A549 (cell line): ENCODE results near the gene NTNG1. TPM values are rescaled to one million over a fixed set of nuclear protein-coding genes. Genes with fewer than 3 reads are reported as not detected.

Experiments
- ATAC-seq, 2 experiments: fragments of 200-7000 bp in 1 of 2; fragments of >200 bp in 1 of 2; cut with Nextera tagmentation in 1 of 2; cut with Tn5 transposase in 1 of 2; 3 replicates each; pipeline versions ENCODE4 v1.8.0 to v1.9.1; 2018 to 2020; ENCODE audit warnings: mild to moderate bottlenecking in 1 of 2, moderate library complexity in 1 of 2
- CTCF ChIA-PET: fragments of 300-600 bp; sonication (Branson Sonifier 250); formaldehyde crosslinking; extraction: SDS; loops from one replicate; lab custom pipeline; 2021; ENCODE audit warnings: antibody characterized with exemption, inconsistent platforms; lab: Yijun Ruan, JAX
- POLR2A ChIA-PET: fragments of 350-600 bp; formaldehyde crosslinking; extraction: SDS; loops from one replicate; lab custom pipeline; 2021; ENCODE audit warnings: antibody characterized with exemption, inconsistent platforms; lab: Yijun Ruan, JAX
- DNase-seq, 2 experiments: peaks; one replicate each; pipeline versions ENCODE4 v3.0.0 to v3.0.0-alpha.2; 2011 to 2016; ENCODE audit warnings: low read depth in 1 of 2, low spot score in 1 of 2
- FAIRE-seq: peaks from 2 replicates; lab custom pipeline; 2011; peaks lifted over from hg19 to GRCh38; lab: Jason Lieb, UNC
- H3K27ac ChIP-seq, 2 experiments: fragments of >200 bp; sonication (Bioruptor Twin); formaldehyde crosslinking; 3 replicates each; pipeline ENCODE4 v1.5.1; 2016 to 2017
- H3K4me1 ChIP-seq: fragments of >200 bp; sonication (Bioruptor Twin); formaldehyde crosslinking; 3 replicates; pipeline ENCODE4 v1.6.1; 2016
- H3K4me2 ChIP-seq: fragments of >200 bp; sonication (Bioruptor Twin); formaldehyde crosslinking; 3 replicates; pipeline ENCODE4 v1.6.1; 2016
- H3K4me3 ChIP-seq: fragments of >200 bp; sonication (Bioruptor Twin); formaldehyde crosslinking; 3 replicates; pipeline ENCODE4 v1.5.1; 2016
- H3K9me3 ChIP-seq: fragments of >200 bp; sonication (Bioruptor Twin); formaldehyde crosslinking; 3 replicates; pipeline ENCODE4 v1.6.1; 2016
- CEBPB ChIP-seq, 2 experiments: fragments of >200 bp in 1 of 2; sonication (Bioruptor Twin) in 1 of 2; formaldehyde crosslinking in 1 of 2; IDR thresholded peaks; 2 replicates each; pipeline ENCODE4 v1.6.1; 2012 to 2016
- CHD2 ChIP-seq: fragments of 150-350 bp; IDR thresholded peaks from 2 replicates; pipeline ENCODE4 v1.6.1; 2014; ENCODE audit warnings: low read length; ENCODE audit not compliant: partially characterized antibody
- CHD4 ChIP-seq: fragments of 200-600 bp; sonication (generic); IDR thresholded peaks from 2 replicates; pipeline ENCODE4 v1.6.1; 2016; ENCODE audit warnings: antibody characterized with exemption, mild to moderate bottlenecking, borderline replicate concordance
- E2F6 ChIP-seq: IDR thresholded peaks from 2 replicates; pipeline ENCODE4 v1.6.1; 2012; ENCODE audit warnings: low read depth, borderline replicate concordance
- EHF ChIP-seq: fragments of 250-450 bp; sonication (Bioruptor Pico); IDR thresholded peaks from 2 replicates; pipeline ENCODE4 v1.5.0; 2020; ENCODE audit warnings: mild to moderate bottlenecking
- HEYL ChIP-seq: fragments of 250-450 bp; sonication (Bioruptor Pico); IDR thresholded peaks from 2 replicates; pipeline ENCODE4 v1.8.0; 2021; ENCODE audit warnings: mild to moderate bottlenecking, moderate library complexity
- HMGXB4 ChIP-seq: fragments of 250-450 bp; sonication (Bioruptor Pico); IDR thresholded peaks from 2 replicates; pipeline ENCODE4 v1.5.0; 2021; ENCODE audit warnings: mild to moderate bottlenecking, moderate library complexity, borderline replicate concordance
- HOXA7 ChIP-seq: fragments of 250-450 bp; sonication (Bioruptor Pico); IDR thresholded peaks from 2 replicates; pipeline ENCODE4 v1.5.0; 2020; ENCODE audit warnings: mild to moderate bottlenecking, moderate library complexity
- JUN ChIP-seq, 2 experiments: fragments of >200 bp; sonication (Bioruptor Twin); formaldehyde crosslinking; IDR thresholded peaks; 2 replicates in 1 of 2; 3 replicates in 1 of 2; pipeline ENCODE4 v1.6.1; 2016 to 2017
- JUNB ChIP-seq: fragments of >200 bp; sonication (Bioruptor Twin); formaldehyde crosslinking; IDR thresholded peaks from 2 replicates; pipeline ENCODE4 v1.6.1; 2016
- MYC ChIP-seq: IDR thresholded peaks from 2 replicates; pipeline ENCODE4 v1.6.1; 2012; ENCODE audit warnings: mild to moderate bottlenecking, inconsistent platforms, low read length, improper control_type of control experiment, borderline replicate concordance
- NFE2L2 ChIP-seq: fragments of 150-350 bp; conservative IDR thresholded peaks from 2 replicates; pipeline ENCODE4 v1.6.1; 2014; ENCODE audit warnings: low read length
- NR3C1 ChIP-seq: fragments of >200 bp; sonication (Bioruptor Twin); formaldehyde crosslinking; IDR thresholded peaks from 3 replicates; pipeline ENCODE4 v1.6.1; 2017
- POLR2A ChIP-seq: IDR thresholded peaks from 2 replicates; pipeline ENCODE4 v1.6.1; 2012; ENCODE audit warnings: mild to moderate bottlenecking, low read length
- RCOR1 ChIP-seq: fragments of 150-350 bp; IDR thresholded peaks from 2 replicates; pipeline ENCODE4 v1.6.1; 2014; ENCODE audit warnings: antibody characterized with exemption, low read length, low read depth
- RNF2 ChIP-seq: fragments of 200-600 bp; sonication (generic); IDR thresholded peaks from 2 replicates; pipeline ENCODE4 v1.6.1; 2016; ENCODE audit warnings: low read depth, mild to moderate bottlenecking, antibody characterized with exemption, moderate library complexity, borderline replicate concordance
- SMC3 ChIP-seq: fragments of >200 bp; sonication (Bioruptor Twin); formaldehyde crosslinking; IDR thresholded peaks from 3 replicates; pipeline ENCODE4 v1.6.1; 2018; ENCODE audit warnings: inconsistent platforms
- TFCP2L1 ChIP-seq: fragments of 250-450 bp; sonication (Bioruptor Pico); IDR thresholded peaks from 2 replicates; pipeline ENCODE4 v1.5.0; 2021; ENCODE audit warnings: mild to moderate bottlenecking
- USF2 ChIP-seq: fragments of 450-650 bp; IDR thresholded peaks from 2 replicates; pipeline ENCODE4 v1.6.1; 2014; ENCODE audit warnings: antibody characterized with exemption
- ZC3H11A ChIP-seq: fragments of 450-650 bp; IDR thresholded peaks from 2 replicates; pipeline ENCODE4 v1.6.1; 2014; ENCODE audit warnings: antibody characterized with exemption, mild to moderate bottlenecking
- ZNF302 ChIP-seq: fragments of 250-450 bp; sonication (Bioruptor Pico); IDR thresholded peaks from 2 replicates; pipeline ENCODE4 v1.9.0; 2021; ENCODE audit warnings: inconsistent platforms, mild to moderate bottlenecking, moderate library complexity
- WGBS: methylation state at CpG from one replicate; pipeline ENCODE4 v1.1.6; 2017; ENCODE audit errors: missing lambda C conversion rate; 5-methylcytosine and 5-hydroxymethylcytosine counted together
- polyA plus RNA-seq, 4 experiments: library from polyadenylated mRNA; depleted of rRNA in 3 of 4; stranded (reverse); fragments of >200 nt; fragmentation: RNase III in 1 of 4; extraction: RNeasy Plus Mini Kit Qiagen cat#74134 plus additional on column Dnase treatment in 1 of 4; gene quantifications; 2 replicates in 3 of 4; 3 replicates in 1 of 4; pipeline ENCODE4 v1.2.3, GENCODE V29; 2011 to 2017
- TF ChIP-seq, protein P1 (sequence below): fragments of 200-600 bp; sonication (generic); IDR thresholded peaks from 2 replicates; pipeline ENCODE4 v1.6.1; 2016; ENCODE audit warnings: antibody characterized with exemption, mild to moderate bottlenecking, moderate library complexity
- TF ChIP-seq, protein P2 (sequence below): fragments of >200 bp; sonication (Bioruptor Twin); formaldehyde crosslinking; IDR thresholded peaks from 3 replicates; pipeline ENCODE4 v1.5.1; 2016
- TF ChIP-seq, protein P3 (sequence below): fragments of 150-350 bp; IDR thresholded peaks from 2 replicates; pipeline ENCODE4 v1.6.1; 2014; ENCODE audit warnings: low read depth, mild to moderate bottlenecking, low read length
- TF ChIP-seq, protein P4 (sequence below): IDR thresholded peaks from 2 replicates; pipeline ENCODE4 v1.6.1; 2012

NTNG1 gene
- polyA plus RNA-seq, 2 of the 4 experiments (the other 2 are of a cell fraction), result not detected

DNA sequence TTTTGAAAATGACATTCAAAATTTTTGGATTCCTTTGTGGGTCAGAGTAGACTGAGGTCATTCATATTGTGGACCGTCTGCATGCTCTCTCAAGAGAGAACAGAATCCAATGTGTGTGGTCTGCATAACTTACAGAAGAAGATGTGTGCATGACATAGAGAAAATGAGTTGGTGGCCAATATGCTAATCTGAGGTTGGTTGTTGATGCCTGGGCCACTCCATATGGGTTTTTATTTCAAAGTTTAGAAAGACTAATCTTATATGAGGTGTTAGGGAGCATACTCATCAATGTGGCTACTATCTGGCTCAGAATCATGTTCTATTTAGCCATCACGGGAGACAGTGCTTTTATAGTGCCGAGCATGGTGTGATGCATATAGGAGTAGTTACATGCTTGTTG lies 18.2 kb downstream of the NTNG1 start:
- ChIA-PET CTCF (no interaction called here), POLR2A (no interaction called here)
- H3K27ac ChIP-seq, result no peak overlapping the region
- ATAC-seq (no peak), FAIRE-seq (no peak), DNase-seq (no peak)
- no peaks in the 10 kb centered on the region for H3K4me1 ChIP-seq
- no peaks in the 10 kb centered on the region for H3K9me3 ChIP-seq
- no peak overlapping the region for H3K4me2 ChIP-seq
- no peak for TF ChIP-seq POLR2A
- no peak for TF ChIP-seq TFCP2L1
- TF ChIP-seq, protein P1, sequence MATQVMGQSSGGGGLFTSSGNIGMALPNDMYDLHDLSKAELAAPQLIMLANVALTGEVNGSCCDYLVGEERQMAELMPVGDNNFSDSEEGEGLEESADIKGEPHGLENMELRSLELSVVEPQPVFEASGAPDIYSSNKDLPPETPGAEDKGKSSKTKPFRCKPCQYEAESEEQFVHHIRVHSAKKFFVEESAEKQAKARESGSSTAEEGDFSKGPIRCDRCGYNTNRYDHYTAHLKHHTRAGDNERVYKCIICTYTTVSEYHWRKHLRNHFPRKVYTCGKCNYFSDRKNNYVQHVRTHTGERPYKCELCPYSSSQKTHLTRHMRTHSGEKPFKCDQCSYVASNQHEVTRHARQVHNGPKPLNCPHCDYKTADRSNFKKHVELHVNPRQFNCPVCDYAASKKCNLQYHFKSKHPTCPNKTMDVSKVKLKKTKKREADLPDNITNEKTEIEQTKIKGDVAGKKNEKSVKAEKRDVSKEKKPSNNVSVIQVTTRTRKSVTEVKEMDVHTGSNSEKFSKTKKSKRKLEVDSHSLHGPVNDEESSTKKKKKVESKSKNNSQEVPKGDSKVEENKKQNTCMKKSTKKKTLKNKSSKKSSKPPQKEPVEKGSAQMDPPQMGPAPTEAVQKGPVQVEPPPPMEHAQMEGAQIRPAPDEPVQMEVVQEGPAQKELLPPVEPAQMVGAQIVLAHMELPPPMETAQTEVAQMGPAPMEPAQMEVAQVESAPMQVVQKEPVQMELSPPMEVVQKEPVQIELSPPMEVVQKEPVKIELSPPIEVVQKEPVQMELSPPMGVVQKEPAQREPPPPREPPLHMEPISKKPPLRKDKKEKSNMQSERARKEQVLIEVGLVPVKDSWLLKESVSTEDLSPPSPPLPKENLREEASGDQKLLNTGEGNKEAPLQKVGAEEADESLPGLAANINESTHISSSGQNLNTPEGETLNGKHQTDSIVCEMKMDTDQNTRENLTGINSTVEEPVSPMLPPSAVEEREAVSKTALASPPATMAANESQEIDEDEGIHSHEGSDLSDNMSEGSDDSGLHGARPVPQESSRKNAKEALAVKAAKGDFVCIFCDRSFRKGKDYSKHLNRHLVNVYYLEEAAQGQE, result no peak
- no peak for TF ChIP-seq NR3C1
- TF ChIP-seq RNF2, result no peak
- no peak for TF ChIP-seq HOXA7 (CRISPR knock-in tag)
- TF ChIP-seq CHD2, result no peak
- no peak for TF ChIP-seq HEYL
- TF ChIP-seq, protein P2, sequence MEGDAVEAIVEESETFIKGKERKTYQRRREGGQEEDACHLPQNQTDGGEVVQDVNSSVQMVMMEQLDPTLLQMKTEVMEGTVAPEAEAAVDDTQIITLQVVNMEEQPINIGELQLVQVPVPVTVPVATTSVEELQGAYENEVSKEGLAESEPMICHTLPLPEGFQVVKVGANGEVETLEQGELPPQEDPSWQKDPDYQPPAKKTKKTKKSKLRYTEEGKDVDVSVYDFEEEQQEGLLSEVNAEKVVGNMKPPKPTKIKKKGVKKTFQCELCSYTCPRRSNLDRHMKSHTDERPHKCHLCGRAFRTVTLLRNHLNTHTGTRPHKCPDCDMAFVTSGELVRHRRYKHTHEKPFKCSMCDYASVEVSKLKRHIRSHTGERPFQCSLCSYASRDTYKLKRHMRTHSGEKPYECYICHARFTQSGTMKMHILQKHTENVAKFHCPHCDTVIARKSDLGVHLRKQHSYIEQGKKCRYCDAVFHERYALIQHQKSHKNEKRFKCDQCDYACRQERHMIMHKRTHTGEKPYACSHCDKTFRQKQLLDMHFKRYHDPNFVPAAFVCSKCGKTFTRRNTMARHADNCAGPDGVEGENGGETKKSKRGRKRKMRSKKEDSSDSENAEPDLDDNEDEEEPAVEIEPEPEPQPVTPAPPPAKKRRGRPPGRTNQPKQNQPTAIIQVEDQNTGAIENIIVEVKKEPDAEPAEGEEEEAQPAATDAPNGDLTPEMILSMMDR, result no peak
- no peak for TF ChIP-seq ZNF302
- no peak for TF ChIP-seq E2F6
- TF ChIP-seq ZC3H11A, result no peak
- TF ChIP-seq SMC3, result no peak
- WGBS, result 7% methylated on average over 3 of the region's 3 CpGs
- no peak overlapping the region for H3K4me3 ChIP-seq

DNA sequence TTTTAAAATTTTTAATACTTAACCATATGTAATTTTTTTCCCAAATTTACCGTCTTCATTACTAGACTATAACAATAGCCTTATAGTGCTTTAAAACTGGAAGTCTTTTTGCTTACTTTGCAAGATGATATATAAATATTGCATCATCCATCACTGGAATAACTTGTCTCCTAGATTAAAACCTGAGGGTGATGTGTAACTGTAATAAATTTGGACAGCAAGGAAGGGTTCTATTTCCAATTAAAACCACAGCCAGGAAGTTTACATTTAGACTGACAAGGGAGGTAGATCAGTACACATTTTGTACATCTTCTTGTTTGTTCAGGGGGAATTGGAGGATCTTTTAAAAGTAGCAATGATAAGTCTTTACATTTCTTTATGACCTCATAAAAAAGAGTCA lies 21.9 kb downstream of the NTNG1 start:
- WGBS, result 0% methylated on average over 1 of the region's 1 CpG
- CTCF ChIA-PET, result no interaction called here
- Histone ChIP-seq H3K4me1 (no peaks in the 10 kb centered on the region), H3K9me3 (no peaks in the 10 kb centered on the region), H3K4me2 (no peak overlapping the region), H3K4me3 (no peak overlapping the region), H3K27ac (no peak overlapping the region)
- TF ChIP-seq, protein P2, result no peak
- TF ChIP-seq, protein P3, sequence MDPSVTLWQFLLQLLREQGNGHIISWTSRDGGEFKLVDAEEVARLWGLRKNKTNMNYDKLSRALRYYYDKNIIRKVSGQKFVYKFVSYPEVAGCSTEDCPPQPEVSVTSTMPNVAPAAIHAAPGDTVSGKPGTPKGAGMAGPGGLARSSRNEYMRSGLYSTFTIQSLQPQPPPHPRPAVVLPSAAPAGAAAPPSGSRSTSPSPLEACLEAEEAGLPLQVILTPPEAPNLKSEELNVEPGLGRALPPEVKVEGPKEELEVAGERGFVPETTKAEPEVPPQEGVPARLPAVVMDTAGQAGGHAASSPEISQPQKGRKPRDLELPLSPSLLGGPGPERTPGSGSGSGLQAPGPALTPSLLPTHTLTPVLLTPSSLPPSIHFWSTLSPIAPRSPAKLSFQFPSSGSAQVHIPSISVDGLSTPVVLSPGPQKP, result no peak
- TF ChIP-seq JUN (IDR thresholded peaks at IDR 0.05), result no peak
- TF ChIP-seq RCOR1, result no peak
- TF ChIP-seq JUNB, result no peak
- no peak for TF ChIP-seq NFE2L2
- no peak for TF ChIP-seq HOXA7 (CRISPR knock-in tag)
- no peak for TF ChIP-seq USF2
- TF ChIP-seq, protein P4, sequence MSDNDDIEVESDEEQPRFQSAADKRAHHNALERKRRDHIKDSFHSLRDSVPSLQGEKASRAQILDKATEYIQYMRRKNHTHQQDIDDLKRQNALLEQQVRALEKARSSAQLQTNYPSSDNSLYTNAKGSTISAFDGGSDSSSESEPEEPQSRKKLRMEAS, result no peak
- no peak for TF ChIP-seq TFCP2L1
- no peak for TF ChIP-seq CHD4
- TF ChIP-seq CEBPB (IDR thresholded peaks at IDR 0.05), result no peak
- TF ChIP-seq EHF (CRISPR knock-in tag), result no peak
- TF ChIP-seq MYC, result no peak
- TF ChIP-seq HMGXB4 (CRISPR knock-in tag), result no peak
- FAIRE-seq (no peak), ATAC-seq (no peak), DNase-seq (no peak)
- POLR2A ChIA-PET, result no interaction called here
